H9 (cell line): Measurements from ENCODE around the gene KCNK13. TPM values are rescaled to one million over a fixed set of nuclear protein-coding genes. Genes with fewer than 3 reads are reported as not detected.

ENCODE experiments used
- DNase-seq: peaks from one replicate; pipeline ENCODE4 v3.0.0-alpha.2; 2017
- H2AFZ ChIP-seq: one replicate; pipeline ENCODE4 v1.6.1; 2013; ENCODE audit warnings: mild to moderate bottlenecking, low read length, control low read depth, moderate library complexity
- H2AK5ac ChIP-seq: 2 replicates; pipeline ENCODE4 v1.6.1; 2013; ENCODE audit warnings: low read length, control low read depth, mixed read lengths; ENCODE audit not compliant: insufficient read length
- H2BK120ac ChIP-seq: one replicate; pipeline ENCODE4 v1.6.1; 2013; ENCODE audit warnings: low read depth, mild to moderate bottlenecking, low read length, control low read depth, inconsistent platforms; ENCODE audit not compliant: poor library complexity, severe bottlenecking
- H2BK12ac ChIP-seq: 2 replicates; pipeline ENCODE4 v1.6.1; 2013; ENCODE audit warnings: low read length, control low read depth, mixed read lengths, low read depth; ENCODE audit not compliant: insufficient read length
- H2BK15ac ChIP-seq: 2 replicates; pipeline ENCODE4 v1.6.1; 2013; ENCODE audit warnings: low read depth, low read length, control low read depth
- H2BK20ac ChIP-seq: one replicate; pipeline ENCODE4 v1.6.1; 2013; ENCODE audit warnings: low read depth, mild to moderate bottlenecking, low read length, control low read depth, inconsistent platforms; ENCODE audit not compliant: poor library complexity, severe bottlenecking
- H2BK5ac ChIP-seq: 2 replicates; pipeline ENCODE4 v1.6.1; 2013; ENCODE audit warnings: low read length, control low read depth, mixed read lengths; ENCODE audit not compliant: insufficient read length
- H3K14ac ChIP-seq: 2 replicates; pipeline ENCODE4 v1.6.1; 2013; ENCODE audit warnings: low read length, control low read depth; ENCODE audit not compliant: insufficient read depth
- H3K18ac ChIP-seq: 2 replicates; pipeline ENCODE4 v1.6.1; 2013; ENCODE audit warnings: low read depth, mild to moderate bottlenecking, mixed read lengths, low read length, control low read depth; ENCODE audit not compliant: insufficient read length
- H3K23ac ChIP-seq: 2 replicates; pipeline ENCODE4 v1.6.1; 2013; ENCODE audit warnings: low read length, control low read depth, mixed read lengths, low read depth; ENCODE audit not compliant: insufficient read length
- H3K23me2 ChIP-seq: 2 replicates; pipeline ENCODE4 v1.6.1; 2013; ENCODE audit warnings: low read depth, mild to moderate bottlenecking, mixed read lengths, low read length, control low read depth; ENCODE audit not compliant: insufficient read length, poor library complexity, severe bottlenecking
- H3K27ac ChIP-seq: 2 replicates; pipeline ENCODE4 v1.5.1; 2013; ENCODE audit warnings: low read length, control low read depth, mixed read lengths, low read depth; ENCODE audit not compliant: insufficient read length
- H3K27me3 ChIP-seq: 2 replicates; pipeline ENCODE4 v1.6.1; 2013; ENCODE audit warnings: low read length, control low read depth, inconsistent platforms; ENCODE audit not compliant: insufficient read depth
- H3K4ac ChIP-seq: 2 replicates; pipeline ENCODE4 v1.6.1; 2013; ENCODE audit warnings: low read depth, mild to moderate bottlenecking, control low read depth, inconsistent platforms, low read length, moderate library complexity
- H3K4me1 ChIP-seq: 2 replicates; pipeline ENCODE4 v1.6.1; 2013; ENCODE audit warnings: low read length, control low read depth, inconsistent platforms; ENCODE audit not compliant: insufficient read depth
- H3K4me2 ChIP-seq: 2 replicates; pipeline ENCODE4 v1.6.1; 2013; ENCODE audit warnings: low read length, control low read depth, mixed read lengths; ENCODE audit not compliant: insufficient read length, insufficient read depth
- H3K56ac ChIP-seq: 2 replicates; pipeline ENCODE4 v1.6.1; 2013; ENCODE audit warnings: low read depth, mild to moderate bottlenecking, mixed read lengths, low read length, control low read depth; ENCODE audit not compliant: insufficient read length
- H3K79me1 ChIP-seq: 2 replicates; pipeline ENCODE4 v1.6.1; 2013; ENCODE audit warnings: low read depth, mild to moderate bottlenecking, moderate library complexity, low read length, control low read depth, inconsistent platforms; ENCODE audit not compliant: insufficient read depth, poor library complexity, severe bottlenecking
- H3K79me2 ChIP-seq: 2 replicates; pipeline ENCODE4 v1.6.1; 2013; ENCODE audit warnings: low read length, control low read depth, inconsistent platforms; ENCODE audit not compliant: insufficient read depth
- H3K9ac ChIP-seq: 2 replicates; pipeline ENCODE4 v1.6.1; 2013; ENCODE audit warnings: low read length, control low read depth, mixed read lengths; ENCODE audit not compliant: insufficient read length; ENCODE audit errors: extremely low read depth
- H3K9me3 ChIP-seq: one replicate; pipeline ENCODE4 v1.6.1; 2013; ENCODE audit warnings: low read depth, low read length, inconsistent platforms; ENCODE audit not compliant: control insufficient read depth
- H3T11ph ChIP-seq: one replicate; pipeline ENCODE4 v1.6.1; 2013; ENCODE audit warnings: mild to moderate bottlenecking, low read length, control low read depth, inconsistent platforms
- H4K20me1 ChIP-seq: one replicate; pipeline ENCODE4 v1.6.1; 2013; ENCODE audit not compliant: control insufficient read depth, insufficient read length, insufficient read depth
- H4K5ac ChIP-seq: 2 replicates; pipeline ENCODE4 v1.6.1; 2013; ENCODE audit warnings: low read depth, mild to moderate bottlenecking, mixed read lengths, low read length, control low read depth; ENCODE audit not compliant: insufficient read length
- H4K8ac ChIP-seq: replicated peaks from 2 replicates; pipeline ENCODE4 v1.6.1; 2013; ENCODE audit warnings: low read length, control low read depth, mixed read lengths, low read depth; ENCODE audit not compliant: insufficient read length
- H4K91ac ChIP-seq: 2 replicates; pipeline ENCODE4 v1.6.1; 2013; ENCODE audit warnings: low read depth, mild to moderate bottlenecking, moderate library complexity, mixed read lengths, low read length, control low read depth; ENCODE audit not compliant: insufficient read length
- H3K27ac Mint-ChIP-seq, 3 experiments: 2 replicates in 2 of 3; 3 replicates in 1 of 3; pipeline ENCODE4 v1.8.0; 2020 to 2021; ENCODE audit warnings: mixed read lengths in 3 of 3, mild to moderate bottlenecking in 1 of 3, moderate library complexity in 1 of 3
- H3K27me3 Mint-ChIP-seq: 2 replicates; pipeline ENCODE4 v1.8.0; 2021; ENCODE audit warnings: low read depth, mild to moderate bottlenecking, moderate library complexity, mixed read lengths
- H3K36me3 Mint-ChIP-seq, 3 experiments: 2 replicates in 2 of 3; 3 replicates in 1 of 3; pipeline ENCODE4 v1.8.0; 2020 to 2021; ENCODE audit warnings: low read depth in 3 of 3, mixed read lengths in 3 of 3; ENCODE audit not compliant: insufficient read depth in 1 of 3
- H3K4me1 Mint-ChIP-seq, 2 experiments: 2 replicates each; pipeline ENCODE4 v1.8.0; 2020; ENCODE audit warnings: mixed read lengths in 2 of 2
- H3K4me3 Mint-ChIP-seq, 2 experiments: 2 replicates in 1 of 2; 3 replicates in 1 of 2; pipeline ENCODE4 v1.8.0; 2020 to 2021; ENCODE audit warnings: mild to moderate bottlenecking in 2 of 2, mixed read lengths in 2 of 2, moderate library complexity in 1 of 2
- H3K9me3 Mint-ChIP-seq, 2 experiments: 2 replicates in 1 of 2; 3 replicates in 1 of 2; pipeline ENCODE4 v1.8.0; 2020; ENCODE audit warnings: mild to moderate bottlenecking in 2 of 2, mixed read lengths in 2 of 2, moderate library complexity in 1 of 2
- CTCF ChIP-seq: fragments of 200-600 bp; sonication (generic); conservative IDR thresholded peaks from 3 replicates; pipeline ENCODE4 v1.8.0; 2021; ENCODE audit warnings: antibody characterized with exemption, mild to moderate bottlenecking
- WGBS: extraction: QIAGEN DNeasy Blood & Tissue Kit; methylation state at CpG from one replicate; pipeline ENCODE4 v1.1.7; 2013; ENCODE audit warnings: missing lambda C conversion rate, low lambda C conversion rate, mixed read lengths; ENCODE audit not compliant: insufficient read length; ENCODE audit errors: extremely low coverage; 5-methylcytosine and 5-hydroxymethylcytosine counted together
- total RNA-seq: library from RNA; stranded (reverse); gene quantifications from 2 replicates; pipeline ENCODE4 v1.2.1, GENCODE V29; 2021

The KCNK13 gene
- total RNA-seq, 1 experiment from 2014 or later, result 0.39 TPM

- Histone ChIP-seq H3K23ac (no peak overlapping the region), H2AFZ (no peak overlapping the region), H2BK12ac (no peak overlapping the region), H3K14ac (no peak overlapping the region), H4K91ac (no peak overlapping the region), H3K79me1 (no peaks in the 10 kb centered on the region), H3K9me3 (no peaks in the 10 kb centered on the region), H4K5ac (no peak overlapping the region), H3K56ac (no peak overlapping the region), H3K4ac (no peak overlapping the region), H2BK5ac (no peak overlapping the region), H3K9ac (no peak overlapping the region), H2BK120ac (no peak overlapping the region), H2BK15ac (no peak overlapping the region), H3K79me2 (no peaks in the 10 kb centered on the region), H4K20me1 (no peaks in the 10 kb centered on the region), H2AK5ac (no peak overlapping the region), H3K18ac (no peak overlapping the region), H3K23me2 (no peaks in the 10 kb centered on the region), H3K4me2 (no peak overlapping the region), H3T11ph (no peak overlapping the region), H3K4me1 (no peaks in the 10 kb centered on the region), H4K8ac (no peak overlapping the region), H3K27me3 (no peaks in the 10 kb centered on the region), H3K27ac (no peak overlapping the region), H2BK20ac (no peak overlapping the region)
- Mint-ChIP-seq H3K27ac (no peak overlapping the region), H3K36me3 (no peaks in the 10 kb centered on the region), H3K27me3 (peaks cover 17% of the 10 kb centered on the region), H3K4me3 (no peak overlapping the region), H3K4me1 (peaks cover 0 to 4% of the 10 kb centered on the region in 2 experiments; a peak in 1 of 4 replicates), H3K9me3 (peaks cover 0 to 3% of the 10 kb centered on the region in 2 experiments; a peak in 1 of 5 replicates)
- no peak for DNase-seq
- no CpG with 5 or more reads among the region's 6 CpGs for WGBS
- no peak for TF ChIP-seq CTCF
Measured at GRCh38 chr14:90107789-90108188, 46.0 kb downstream of the KCNK13 start.
